Measurements from ENCODE around the gene ABHD17A.

- TF ChIP-seq POLR2A (IDR thresholded peaks at IDR 0.05; ENCODE audit: low read length) (no peak), GATA1 (IDR thresholded peaks at IDR 0.05; ENCODE audit: low read depth, low read length) (no peak)
Observed at GRCh38 chr19:1933942-1934341, 48.6 kb upstream of the ABHD17A start.
